K562 (cell line): ENCODE results near the gene HAUS5. TPM values are rescaled to one million over a fixed set of nuclear protein-coding genes. Genes with fewer than 3 reads are reported as not detected.
"Not testable (repeated sequence)": the region's sequence is repeated elsewhere in the genome, so short reads cannot be mapped to it uniquely, and the experiment has no call there.

Experiments
- ATAC-seq: fragments of 200-7000 bp; cut with Tn5 transposase; 3 replicates; pipeline ENCODE4 v1.9.1; 2020; ENCODE audit warnings: moderate library complexity
- BruUV-seq: library from RNA; stranded (reverse); fragments of 400-500 nt; replicated peaks from 2 replicates; lab custom pipeline; 2021; lab: Mats Ljungman, UMichigan
- CTCF ChIA-PET: fragments of 300-600 bp; formaldehyde crosslinking; extraction: SDS; loops from one replicate; lab custom pipeline; 2021; ENCODE audit warnings: low intra/inter-chr PET ratio; lab: Yijun Ruan, JAX
- POLR2A ChIA-PET: fragments of 300-600, 350-650 bp; sonication (Branson Sonifier 250); formaldehyde crosslinking; extraction: SDS; loops from one replicate; lab custom pipeline; 2021; ENCODE audit warnings: antibody characterized with exemption, inconsistent platforms; lab: Yijun Ruan, JAX
- DNase-seq, 4 experiments: peaks; one replicate each; pipeline versions ENCODE4 v3.0.0 to v3.0.0-alpha.2; 2011 to 2018; ENCODE audit warnings: low spot score in 3 of 4, mixed read lengths in 3 of 4; ENCODE audit errors: extremely low read depth in 1 of 4
- FAIRE-seq: peaks from 2 replicates; lab custom pipeline; 2011; peaks lifted over from hg19 to GRCh38; lab: Jason Lieb, UNC
- H2AFZ ChIP-seq: 2 replicates; pipeline ENCODE4 v1.6.0; 2011; ENCODE audit warnings: low read depth, low read length, control low read depth, inconsistent platforms
- H3K27ac ChIP-seq: fragments of 200-600 bp; 3 replicates; pipeline ENCODE4 v1.8.0; 2011; ENCODE audit warnings: low read depth, mild to moderate bottlenecking, control low read depth, inconsistent platforms, low read length, moderate library complexity, mixed read lengths; ENCODE audit errors: extremely low read depth
- H3K27me3 ChIP-seq, 2 experiments: fragments of 300-600 bp in 1 of 2; 2 replicates in 1 of 2; 3 replicates in 1 of 2; pipeline versions ENCODE4 v1.6.0 to v1.8.0; 2011; ENCODE audit warnings: inconsistent platforms in 2 of 2, low read length in 2 of 2, mild to moderate bottlenecking in 1 of 2, mixed read lengths in 1 of 2, moderate library complexity in 1 of 2; ENCODE audit not compliant: control insufficient read depth in 2 of 2, insufficient read depth in 2 of 2
- H3K36me3 ChIP-seq: fragments of 300-600 bp; 3 replicates; pipeline ENCODE4 v1.8.0; 2011; ENCODE audit warnings: mild to moderate bottlenecking, low read length, inconsistent platforms; ENCODE audit not compliant: control insufficient read depth, insufficient read depth
- H3K4me1 ChIP-seq, 2 experiments: fragments of 200-600 bp in 1 of 2; replicated peaks in 1 of 2; 2 replicates in 1 of 2; 3 replicates in 1 of 2; pipeline versions ENCODE4 v1.5.1 to v1.8.0; 2011; ENCODE audit warnings: inconsistent platforms in 2 of 2, low read length in 2 of 2, mild to moderate bottlenecking in 1 of 2, mixed read lengths in 1 of 2, moderate library complexity in 1 of 2; ENCODE audit not compliant: control insufficient read depth in 2 of 2, insufficient read depth in 2 of 2
- H3K4me2 ChIP-seq: 2 replicates; pipeline ENCODE4 v1.6.1; 2011; ENCODE audit warnings: low read length, control low read depth, inconsistent platforms, mixed read lengths; ENCODE audit not compliant: insufficient read depth
- H3K4me3 ChIP-seq: fragments of 200-600 bp; sonication (generic), shearing (Covaris generic); 2 replicates; pipeline ENCODE4 v1.5.1; 2016; ENCODE audit warnings: control low read depth, inconsistent platforms
- H3K79me2 ChIP-seq: fragments of 200-600 bp; 3 replicates; pipeline ENCODE4 v1.8.0; 2011; ENCODE audit warnings: low read length, inconsistent platforms; ENCODE audit not compliant: control insufficient read depth, insufficient read depth
- H3K9ac ChIP-seq, 2 experiments: 2 replicates each; pipeline versions ENCODE4 v1.6.0 to v1.6.1; 2011; ENCODE audit warnings: low read depth in 2 of 2, low read length in 2 of 2, control low read depth in 1 of 2, inconsistent platforms in 1 of 2, mild to moderate bottlenecking in 1 of 2, mixed read lengths in 1 of 2; ENCODE audit not compliant: insufficient read depth in 1 of 2
- H3K9me1 ChIP-seq: one replicate; pipeline ENCODE4 v1.6.0; 2011; ENCODE audit warnings: inconsistent platforms, mild to moderate bottlenecking, low read length, moderate library complexity; ENCODE audit not compliant: control insufficient read depth, insufficient read depth
- H3K9me3 ChIP-seq: replicated peaks from 2 replicates; pipeline ENCODE4 v1.5.1; 2011; ENCODE audit warnings: low read depth, low read length, inconsistent platforms; ENCODE audit not compliant: control insufficient read depth, insufficient read depth
- H4K20me1 ChIP-seq: replicated peaks from 2 replicates; pipeline ENCODE4 v1.6.1; 2011; ENCODE audit warnings: low read length, inconsistent platforms, mixed read lengths; ENCODE audit not compliant: control insufficient read depth, insufficient read depth
- CBX5 ChIP-seq: IDR thresholded peaks from 2 replicates; pipeline ENCODE4 v1.6.1; 2014; ENCODE audit warnings: low read depth, borderline replicate concordance
- TRIM24 ChIP-seq, 2 experiments: fragments of 450-650 bp; IDR thresholded peaks; 2 replicates each; pipeline ENCODE4 v1.6.1; 2016
- TRIM28 ChIP-seq: fragments of 450-650 bp; IDR thresholded peaks from 2 replicates; pipeline ENCODE4 v1.6.1; 2017
- ZNF12 ChIP-seq: sonication (generic); formaldehyde crosslinking; IDR thresholded peaks from 2 replicates; pipeline ENCODE4 v1.4.0; 2020; ENCODE audit warnings: mild to moderate bottlenecking, missing genetic modification reagents
- ZNF408 ChIP-seq: fragments of 250-450 bp; sonication (Bioruptor Pico); IDR thresholded peaks from 2 replicates; pipeline ENCODE4 v1.4.0; 2020; ENCODE audit warnings: low read depth, mild to moderate bottlenecking, moderate library complexity
- whole genome bisulfite sequencing: fragments of 100-300 bp; shearing (Covaris generic); methylation state at CpG from one replicate; pipeline ENCODE4 v1.1.6; 2016; ENCODE audit warnings: low coverage, mixed read lengths; ENCODE audit not compliant: insufficient coverage; ENCODE audit errors: missing lambda C conversion rate; 5-methylcytosine and 5-hydroxymethylcytosine counted together
- in situ Hi-C: fragments of 300-500 bp; cut with MboI; formaldehyde crosslinking; loops from 4 replicates; pipeline ENCODE4 v1.15.0; 2018; ENCODE audit warnings: inconsistent platforms, mixed read lengths
- intact Hi-C: fragments of 100-400 bp; cut with micrococcal nuclease; formaldehyde crosslinking; loops from 2 replicates; pipeline ENCODE4 v1.14.2; 2022
- polyA plus RNA-seq, 8 experiments: library from polyadenylated mRNA; depleted of rRNA in 4 of 8; stranded (reverse) in 5 of 8; unstranded in 3 of 8; fragments of >200 nt; fragmentation: Nextera tagmentation in 2 of 8; fragmentation: Illumina TruSeq in 1 of 8; extraction: Ambion mirVana in 2 of 8; extraction: Trizol in 1 of 8; gene quantifications; 2 replicates each; pipeline versions ENCODE4 v1.2.1 to v1.2.3, GENCODE V29; 2011 to 2014; ENCODE audit warnings: inconsistent platforms in 1 of 8, missing spikeins in 1 of 8
- total RNA-seq, 7 experiments: library from RNA; depleted of rRNA in 6 of 7; stranded (reverse); fragments of >200 nt in 6 of 7; fragmentation: Illumina TruSeq in 2 of 7; extraction: Trizol in 2 of 7; gene quantifications; 2 replicates each; pipeline versions ENCODE4 v1.2.1 to v1.2.3, GENCODE V29; 2011 to 2021; ENCODE audit warnings: low replicate concordance in 1 of 7

HAUS5 gene
- total and polyA plus RNA-seq, 9 of the 15 experiments (the other 6 are each of a cell fraction or from before 2014, with no cell fraction given): 3.5 to 41.3 (median 14.2) TPM

GRCh38 chr19:35607170-35607569 lies 5.4 kb upstream of the HAUS5 start:
- H3K36me3 ChIP-seq, in situ Hi-C loops, intact Hi-C loops, H3K9me1 ChIP-seq, H3K9me3 ChIP-seq, DNase-seq, H3K4me2 ChIP-seq, H3K9ac ChIP-seq, H3K4me1 ChIP-seq, H2AFZ ChIP-seq, CTCF ChIA-PET, POLR2A ChIA-PET, H4K20me1 ChIP-seq, BruUV-seq, H3K4me3 ChIP-seq, FAIRE-seq, ATAC-seq, H3K27ac ChIP-seq, H3K79me2 ChIP-seq: not testable (repeated sequence)
- TF ChIP-seq TRIM28 (peak; percentile 86), TRIM24 (IDR thresholded peaks at IDR 0.05) (peak in 1 of 2 experiments; percentile 24; a peak in 1 of 4 replicates), CBX5 (peak; percentile 86)
- H3K27me3 ChIP-seq: peaks cover 3 to 10% of the 10 kb centered on the region in 2 experiments; a peak in 4 of 5 replicates
- 3% methylated on average over 8 of the region's 8 CpGs for WGBS

DNA sequence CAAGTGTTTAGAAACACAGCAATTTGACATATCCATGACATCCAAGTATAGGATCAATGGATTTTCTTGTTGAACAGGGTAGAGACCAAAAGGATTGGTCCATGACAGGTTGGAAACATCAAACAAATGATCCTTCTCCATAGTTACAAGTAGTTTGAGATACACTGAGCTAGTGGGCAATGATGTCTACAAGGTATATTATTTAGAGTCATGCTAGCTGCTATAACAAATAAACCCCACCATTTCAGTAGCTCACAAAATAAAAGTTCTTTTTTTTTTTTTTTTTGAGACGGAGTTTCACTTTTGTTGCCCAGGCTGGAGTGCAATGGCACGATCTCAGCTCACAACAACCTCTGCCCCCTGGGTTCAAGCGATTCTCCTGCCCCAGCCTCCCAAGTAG lies 4.9 kb upstream of the HAUS5 start:
- no peak for DNase-seq
- 4% methylated on average over 3 of the region's 3 CpGs for WGBS
- H3K4me1 ChIP-seq: peaks cover 3 to 10% of the 10 kb centered on the region in 2 experiments; a peak in 3 of 5 replicates
- no peak overlapping the region for H3K27ac ChIP-seq
- no peaks in the 10 kb centered on the region for H3K36me3 ChIP-seq
- peaks cover under 1 to 6% of the 10 kb centered on the region in 2 experiments; a peak in 4 of 5 replicates for H3K27me3 ChIP-seq
- H4K20me1 ChIP-seq: no peaks in the 10 kb centered on the region
- POLR2A ChIA-PET: interaction anchor here (0.9 kb wide), 1 partner anchor 10 kb away, joined by 4 read pairs; no protein-coding TSS in a partner anchor
- in situ Hi-C loops: no loop called here
- ATAC-seq: no peak
- CTCF ChIA-PET: no interaction called here
- peak; percentile 97 for TF ChIP-seq ZNF12 (CRISPR knock-in tag)
- no peak for TF ChIP-seq ZNF408 (CRISPR knock-in tag)
- H3K79me2 ChIP-seq: no peaks in the 10 kb centered on the region; the same call in 2 of the 3 replicates
- FAIRE-seq: no peak
- intact Hi-C loops: no loop called here
- no peak overlapping the region for H2AFZ ChIP-seq
- peaks cover 6% of the 10 kb centered on the region; the same call in 1 of the 2 replicates for H3K9me3 ChIP-seq
- no peaks in the 10 kb centered on the region for H3K9me1 ChIP-seq
- H3K4me3 ChIP-seq: no peak overlapping the region
- H3K9ac ChIP-seq: no peak overlapping the region
- H3K4me2 ChIP-seq: no peak overlapping the region
- BruUV-seq: no TSS peak
